Right atrium auricular region (tissue), 2 donors: ENCODE data around the gene PDIA6. TPM values are rescaled to one million over a fixed set of nuclear protein-coding genes. Genes with fewer than 3 reads are reported as not detected.

Experiments
- DNase-seq: peaks from one replicate; pipeline ENCODE4 v3.0.0-alpha.2; 2019; ENCODE audit warnings: low spot score
- H3K27ac ChIP-seq, 2 donors: fragments of 200-600 bp; sonication (generic); 1 replicate in 1 of 2; 2 replicates in 1 of 2; pipeline ENCODE4 v1.5.1; 2016 to 2019
- H3K27me3 ChIP-seq, 2 donors: fragments of 200-600 bp; sonication (generic); one replicate each; pipeline versions ENCODE4 v1.5.1 to v1.6.0; 2017 to 2019
- H3K36me3 ChIP-seq: fragments of 200-600 bp; sonication (generic); one replicate; pipeline ENCODE4 v1.5.1; 2016
- H3K4me1 ChIP-seq, 2 donors: fragments of 200-600 bp; sonication (generic); one replicate each; pipeline versions ENCODE4 v1.5.1 to v1.6.0; 2017 to 2019
- H3K4me3 ChIP-seq, 2 donors: fragments of 200-600 bp; sonication (generic); 1 replicate in 1 of 2; 2 replicates in 1 of 2; pipeline ENCODE4 v1.5.1; 2017 to 2019; ENCODE audit warnings: mild to moderate bottlenecking in 1 of 2, moderate library complexity in 1 of 2
- H3K9me3 ChIP-seq, 2 donors: fragments of 200-600 bp; sonication (generic); one replicate each; pipeline ENCODE4 v1.5.1; 2019
- CTCF ChIP-seq, 2 donors: fragments of 200-600 bp; sonication (generic); IDR thresholded peaks; one replicate each; pipeline ENCODE4 v1.5.1; 2019; ENCODE audit warnings: antibody characterized with exemption in 2 of 2
- total RNA-seq, 2 donors: library from RNA; depleted of rRNA; stranded (reverse); fragments of >200 nt; gene quantifications; one replicate each; pipeline ENCODE4 v1.1.0, GENCODE V29; 2016

PDIA6 gene
- total RNA-seq, 2 donors from 2014 or later, result 89.0 to 94.4 TPM

- Histone ChIP-seq H3K4me3 (no peak overlapping the region), H3K36me3 (no peaks in the 10 kb centered on the region), H3K27me3 (no peaks in the 10 kb centered on the region), H3K9me3 (no peaks in the 10 kb centered on the region), H3K4me1 (no peaks in the 10 kb centered on the region), H3K27ac (no peak overlapping the region)
- no peak for DNase-seq
- no peak for TF ChIP-seq CTCF (IDR thresholded peaks at IDR 0.05)
Measured at GRCh38 chr2:10755621-10756020, 57.0 kb downstream of the PDIA6 start.

- H3K36me3 ChIP-seq, result no peaks in the 10 kb centered on the region
- TF ChIP-seq CTCF (IDR thresholded peaks at IDR 0.05), result no peak
- no peak for DNase-seq
- H3K27me3 ChIP-seq, result no peaks in the 10 kb centered on the region
- H3K4me1 ChIP-seq, result no peaks in the 10 kb centered on the region
- no peaks in the 10 kb centered on the region for H3K9me3 ChIP-seq
- H3K27ac ChIP-seq, result no peak overlapping the region
- no peak overlapping the region for H3K4me3 ChIP-seq
Measured at GRCh38 chr2:10753876-10754275, 58.7 kb downstream of the PDIA6 start.

GRCh38 chr2:10753156-10753555, 59.4 kb downstream of the PDIA6 start:
- Histone ChIP-seq H3K27me3 (no peaks in the 10 kb centered on the region), H3K9me3 (no peaks in the 10 kb centered on the region), H3K4me1 (no peaks in the 10 kb centered on the region), H3K36me3 (no peaks in the 10 kb centered on the region), H3K27ac (no peak overlapping the region), H3K4me3 (no peak overlapping the region)
- TF ChIP-seq CTCF (IDR thresholded peaks at IDR 0.05), result no peak
- DNase-seq, result no peak

DNA sequence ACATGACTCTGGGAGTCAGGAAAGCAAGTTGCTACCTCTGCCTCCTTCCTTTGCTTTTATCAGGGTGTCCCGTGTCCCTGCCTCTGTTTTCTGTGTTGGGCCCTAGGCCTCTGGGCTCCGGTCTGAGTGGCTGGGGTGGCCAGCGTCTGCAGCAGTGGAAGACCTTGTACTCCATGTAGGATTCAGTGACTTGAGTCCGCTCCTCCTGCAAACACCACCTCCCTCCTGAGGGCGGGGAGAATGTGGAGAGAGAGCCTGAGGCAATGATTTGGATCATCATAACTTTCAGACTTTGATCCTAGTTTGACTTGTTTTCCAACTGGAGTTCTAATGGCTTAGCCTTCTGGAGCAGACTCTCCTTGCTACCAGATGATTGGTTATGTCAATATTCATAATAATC, 60.3 kb downstream of the PDIA6 start:
- Histone ChIP-seq H3K36me3 (no peaks in the 10 kb centered on the region), H3K4me3 (no peak overlapping the region), H3K9me3 (no peaks in the 10 kb centered on the region), H3K27me3 (no peaks in the 10 kb centered on the region), H3K27ac (no peak overlapping the region), H3K4me1 (no peaks in the 10 kb centered on the region)
- no peak for DNase-seq
- no peak for TF ChIP-seq CTCF (IDR thresholded peaks at IDR 0.05)

DNA sequence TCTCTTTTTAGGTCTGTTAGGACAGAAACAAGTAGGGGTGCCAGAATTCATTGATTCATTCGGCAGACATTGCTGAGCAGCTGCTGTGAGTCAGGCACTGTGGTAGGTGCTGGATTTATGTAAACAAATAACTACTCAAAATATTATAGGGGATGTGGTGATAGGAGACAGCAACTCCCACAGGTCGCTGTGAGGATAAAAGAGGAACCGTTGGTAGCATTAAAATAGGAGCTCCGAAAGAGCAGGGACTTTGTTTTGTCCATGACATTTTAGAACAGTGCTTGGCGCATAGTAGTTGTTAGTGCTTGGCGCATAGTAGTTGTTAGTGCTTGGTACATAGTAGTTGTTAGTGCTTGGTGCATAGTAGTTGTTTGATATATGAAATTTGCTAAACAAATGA, 62.0 kb downstream of the PDIA6 start:
- Histone ChIP-seq H3K4me3 (no peak overlapping the region), H3K27ac (no peak overlapping the region), H3K36me3 (no peaks in the 10 kb centered on the region), H3K27me3 (no peaks in the 10 kb centered on the region), H3K9me3 (no peaks in the 10 kb centered on the region), H3K4me1 (no peaks in the 10 kb centered on the region)
- no peak for DNase-seq
- TF ChIP-seq CTCF (IDR thresholded peaks at IDR 0.05), result no peak

- Histone ChIP-seq H3K27me3 (no peaks in the 10 kb centered on the region), H3K36me3 (no peaks in the 10 kb centered on the region), H3K4me3 (no peak overlapping the region), H3K4me1 (no peaks in the 10 kb centered on the region), H3K27ac (no peak overlapping the region), H3K9me3 (no peaks in the 10 kb centered on the region)
- DNase-seq, result no peak
- no peak for TF ChIP-seq CTCF (IDR thresholded peaks at IDR 0.05)
Measured at GRCh38 chr2:10742666-10743065, 69.9 kb downstream of the PDIA6 start.
